Hepatocyte (in vitro differentiated cells): ENCODE results near the gene SCD5.

Experiments used
- EZH2 ChIP-seq: fragments of 200-600 bp; sonication (generic); IDR thresholded peaks from 2 replicates; pipeline ENCODE4 v1.6.1; 2016; ENCODE audit warnings: antibody characterized with exemption, mild to moderate bottlenecking, borderline replicate concordance
- TF ChIP-seq, protein P1 (sequence below): fragments of 200-600 bp; sonication (generic); IDR thresholded peaks from 2 replicates; pipeline ENCODE4 v1.5.1; 2016; ENCODE audit warnings: antibody characterized with exemption, mild to moderate bottlenecking; ENCODE audit not compliant: poor library complexity

DNA sequence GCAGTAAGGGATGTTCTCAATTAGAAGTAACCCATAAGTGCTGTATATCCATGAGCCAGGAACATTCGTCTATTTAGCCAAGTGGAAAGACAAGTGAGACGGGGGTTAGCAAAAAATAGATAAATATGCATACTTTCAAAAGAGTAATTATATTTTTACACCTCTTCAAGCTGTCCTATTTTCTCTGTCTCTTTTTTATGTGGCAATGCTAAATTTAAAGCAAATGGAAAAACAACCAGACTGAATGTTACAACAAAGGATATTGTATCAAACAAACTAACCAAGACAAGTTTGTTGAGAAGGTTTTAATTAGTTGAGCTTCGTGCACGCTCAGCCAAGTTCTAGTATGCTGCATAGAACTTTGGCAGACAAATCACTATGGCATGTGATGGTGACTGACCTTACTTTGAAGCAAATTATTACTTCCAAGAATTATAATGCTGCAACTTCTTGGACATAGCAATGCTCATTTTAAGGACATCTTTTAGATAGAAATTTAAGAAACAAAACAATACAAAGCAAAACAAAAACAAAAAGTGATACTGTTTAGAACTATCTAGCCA is 175.4 kb downstream of the SCD5 start:
- TF ChIP-seq, protein P1, sequence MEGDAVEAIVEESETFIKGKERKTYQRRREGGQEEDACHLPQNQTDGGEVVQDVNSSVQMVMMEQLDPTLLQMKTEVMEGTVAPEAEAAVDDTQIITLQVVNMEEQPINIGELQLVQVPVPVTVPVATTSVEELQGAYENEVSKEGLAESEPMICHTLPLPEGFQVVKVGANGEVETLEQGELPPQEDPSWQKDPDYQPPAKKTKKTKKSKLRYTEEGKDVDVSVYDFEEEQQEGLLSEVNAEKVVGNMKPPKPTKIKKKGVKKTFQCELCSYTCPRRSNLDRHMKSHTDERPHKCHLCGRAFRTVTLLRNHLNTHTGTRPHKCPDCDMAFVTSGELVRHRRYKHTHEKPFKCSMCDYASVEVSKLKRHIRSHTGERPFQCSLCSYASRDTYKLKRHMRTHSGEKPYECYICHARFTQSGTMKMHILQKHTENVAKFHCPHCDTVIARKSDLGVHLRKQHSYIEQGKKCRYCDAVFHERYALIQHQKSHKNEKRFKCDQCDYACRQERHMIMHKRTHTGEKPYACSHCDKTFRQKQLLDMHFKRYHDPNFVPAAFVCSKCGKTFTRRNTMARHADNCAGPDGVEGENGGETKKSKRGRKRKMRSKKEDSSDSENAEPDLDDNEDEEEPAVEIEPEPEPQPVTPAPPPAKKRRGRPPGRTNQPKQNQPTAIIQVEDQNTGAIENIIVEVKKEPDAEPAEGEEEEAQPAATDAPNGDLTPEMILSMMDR, result no peak
- TF ChIP-seq EZH2, result no peak
